ENCODE data around the gene PAPLN.

PAPLN gene

GRCh38 chr14:73233564-73233963 is 3.7 kb upstream of the PAPLN start:
- DNase-seq, result no peak

- no peak for DNase-seq
Measured at GRCh38 chr14:73234029-73234428, 3.3 kb upstream of the PAPLN start.

- DNase-seq, result no peak
Measured at GRCh38 chr14:73234586-73235394, 2.5 kb upstream of the PAPLN start.

GRCh38 chr14:73235531-73236155 is 1.7 kb upstream of the PAPLN start:
- no peak for DNase-seq

GRCh38 chr14:73236157-73236556 is 1.1 kb upstream of the PAPLN start:
- DNase-seq, result no peak

GRCh38 chr14:73236752-73237218 is 521 bp upstream of the PAPLN start:
- DNase-seq, result no peak

- no peak for DNase-seq
Measured at GRCh38 chr14:73237786-73238423, 599 bp downstream of the PAPLN start.

GRCh38 chr14:73238424-73238852 is 1.1 kb downstream of the PAPLN start:
- DNase-seq, result no peak

GRCh38 chr14:73238941-73239340 is 1.6 kb downstream of the PAPLN start:
- DNase-seq, result no peak

- no peak for DNase-seq
Measured at GRCh38 chr14:73239393-73240241, 2.3 kb downstream of the PAPLN start.

- peak; percentile 4 to 9 for DNase-seq
Measured at GRCh38 chr14:73240816-73241480, 3.6 kb downstream of the PAPLN start.

- DNase-seq, result no peak
Measured at GRCh38 chr14:73241481-73242165, 4.3 kb downstream of the PAPLN start.

GRCh38 chr14:73242357-73242901 is 5.1 kb downstream of the PAPLN start:
- no peak for DNase-seq

- DNase-seq, result no peak
Measured at GRCh38 chr14:73243341-73243740, 6.0 kb downstream of the PAPLN start.

- DNase-seq, result no peak
Measured at GRCh38 chr14:73243748-73244147, 6.4 kb downstream of the PAPLN start.

- no peak for DNase-seq
Measured at GRCh38 chr14:73244541-73245290, 7.4 kb downstream of the PAPLN start.

GRCh38 chr14:73245480-73246325 is 8.4 kb downstream of the PAPLN start:
- peak; percentile 60 to 65 for DNase-seq

GRCh38 chr14:73246387-73247150 is 9.3 kb downstream of the PAPLN start:
- no peak for DNase-seq

Data from AML-193 (cell line).